A549 (cell line): ENCODE measurements around the gene PDSS2. TPM values are rescaled to one million over a fixed set of nuclear protein-coding genes. Genes with fewer than 3 reads are reported as not detected.
A peak's percentile ranks its signal among the peaks of the same experiment; 100 is the strongest.

Experiments used
- ATAC-seq, 2 experiments: fragments of 200-7000 bp in 1 of 2; fragments of >200 bp in 1 of 2; cut with Nextera tagmentation in 1 of 2; cut with Tn5 transposase in 1 of 2; 3 replicates each; pipeline versions ENCODE4 v1.8.0 to v1.9.1; 2018 to 2020; ENCODE audit warnings: mild to moderate bottlenecking in 1 of 2, moderate library complexity in 1 of 2
- CTCF ChIA-PET: fragments of 300-600 bp; sonication (Branson Sonifier 250); formaldehyde crosslinking; extraction: SDS; loops from one replicate; lab custom pipeline; 2021; ENCODE audit warnings: antibody characterized with exemption, inconsistent platforms; lab: Yijun Ruan, JAX
- POLR2A ChIA-PET: fragments of 350-600 bp; formaldehyde crosslinking; extraction: SDS; loops from one replicate; lab custom pipeline; 2021; ENCODE audit warnings: antibody characterized with exemption, inconsistent platforms; lab: Yijun Ruan, JAX
- DNase-seq, 2 experiments: peaks; one replicate each; pipeline versions ENCODE4 v3.0.0 to v3.0.0-alpha.2; 2011 to 2016; ENCODE audit warnings: low read depth in 1 of 2, low spot score in 1 of 2
- FAIRE-seq: peaks from 2 replicates; lab custom pipeline; 2011; peaks lifted over from hg19 to GRCh38; lab: Jason Lieb, UNC
- H3K27ac ChIP-seq, 2 experiments: fragments of >200 bp; sonication (Bioruptor Twin); formaldehyde crosslinking; 3 replicates each; pipeline ENCODE4 v1.5.1; 2016 to 2017
- H3K4me1 ChIP-seq: fragments of >200 bp; sonication (Bioruptor Twin); formaldehyde crosslinking; 3 replicates; pipeline ENCODE4 v1.6.1; 2016
- H3K4me2 ChIP-seq: fragments of >200 bp; sonication (Bioruptor Twin); formaldehyde crosslinking; 3 replicates; pipeline ENCODE4 v1.6.1; 2016
- H3K4me3 ChIP-seq: fragments of >200 bp; sonication (Bioruptor Twin); formaldehyde crosslinking; 3 replicates; pipeline ENCODE4 v1.5.1; 2016
- H3K9me3 ChIP-seq: fragments of >200 bp; sonication (Bioruptor Twin); formaldehyde crosslinking; 3 replicates; pipeline ENCODE4 v1.6.1; 2016
- CEBPB ChIP-seq, 2 experiments: fragments of >200 bp in 1 of 2; sonication (Bioruptor Twin) in 1 of 2; formaldehyde crosslinking in 1 of 2; IDR thresholded peaks; 2 replicates each; pipeline ENCODE4 v1.6.1; 2012 to 2016
- EHF ChIP-seq: fragments of 250-450 bp; sonication (Bioruptor Pico); IDR thresholded peaks from 2 replicates; pipeline ENCODE4 v1.5.0; 2020; ENCODE audit warnings: mild to moderate bottlenecking
- FOSB ChIP-seq: fragments of 250-450 bp; sonication (Bioruptor Pico); IDR thresholded peaks from 2 replicates; pipeline ENCODE4 v1.5.0; 2020; ENCODE audit warnings: mild to moderate bottlenecking, moderate library complexity
- HOXB5 ChIP-seq: fragments of 250-450 bp; sonication (Bioruptor Pico); IDR thresholded peaks from 2 replicates; pipeline ENCODE4 v1.5.0; 2020; ENCODE audit warnings: mild to moderate bottlenecking, moderate library complexity
- JUNB ChIP-seq: fragments of >200 bp; sonication (Bioruptor Twin); formaldehyde crosslinking; IDR thresholded peaks from 2 replicates; pipeline ENCODE4 v1.6.1; 2016
- KDM1A ChIP-seq: fragments of 200-600 bp; sonication (generic); IDR thresholded peaks from 2 replicates; pipeline ENCODE4 v1.6.1; 2016; ENCODE audit warnings: low read depth, mild to moderate bottlenecking
- MYC ChIP-seq: IDR thresholded peaks from 2 replicates; pipeline ENCODE4 v1.6.1; 2012; ENCODE audit warnings: mild to moderate bottlenecking, inconsistent platforms, low read length, improper control_type of control experiment, borderline replicate concordance
- NFE2L2 ChIP-seq: fragments of 150-350 bp; conservative IDR thresholded peaks from 2 replicates; pipeline ENCODE4 v1.6.1; 2014; ENCODE audit warnings: low read length
- PHF8 ChIP-seq: fragments of 200-600 bp; sonication (generic); IDR thresholded peaks from 2 replicates; pipeline ENCODE4 v1.6.1; 2016; ENCODE audit warnings: low read depth, mild to moderate bottlenecking, antibody characterized with exemption, moderate library complexity, borderline replicate concordance
- POLR2AphosphoS2 ChIP-seq: conservative IDR thresholded peaks from 2 replicates; pipeline ENCODE4 v1.6.1; 2012; ENCODE audit warnings: low read length, improper control_type of control experiment, inconsistent platforms
- RAD21 ChIP-seq, 2 experiments: fragments of >200 bp in 1 of 2; sonication (Bioruptor Twin) in 1 of 2; formaldehyde crosslinking in 1 of 2; IDR thresholded peaks in 1 of 2; conservative IDR thresholded peaks in 1 of 2; 2 replicates in 1 of 2; 3 replicates in 1 of 2; pipeline ENCODE4 v1.6.1; 2012 to 2018; ENCODE audit warnings: inconsistent platforms in 1 of 2
- RFX5 ChIP-seq: fragments of 450-650 bp; IDR thresholded peaks from 2 replicates; pipeline ENCODE4 v1.7.1; 2014; ENCODE audit warnings: antibody characterized with exemption, mild to moderate bottlenecking, moderate library complexity
- RNF2 ChIP-seq: fragments of 200-600 bp; sonication (generic); IDR thresholded peaks from 2 replicates; pipeline ENCODE4 v1.6.1; 2016; ENCODE audit warnings: low read depth, mild to moderate bottlenecking, antibody characterized with exemption, moderate library complexity, borderline replicate concordance
- SMC3 ChIP-seq: fragments of >200 bp; sonication (Bioruptor Twin); formaldehyde crosslinking; IDR thresholded peaks from 3 replicates; pipeline ENCODE4 v1.6.1; 2018; ENCODE audit warnings: inconsistent platforms
- SREBF2 ChIP-seq: fragments of 450-650 bp; IDR thresholded peaks from 2 replicates; pipeline ENCODE4 v1.6.1; 2014; ENCODE audit warnings: mild to moderate bottlenecking, moderate library complexity
- WGBS: methylation state at CpG from one replicate; pipeline ENCODE4 v1.1.6; 2017; ENCODE audit errors: missing lambda C conversion rate; 5-methylcytosine and 5-hydroxymethylcytosine counted together
- polyA plus RNA-seq, 4 experiments: library from polyadenylated mRNA; depleted of rRNA in 3 of 4; stranded (reverse); fragments of >200 nt; fragmentation: RNase III in 1 of 4; extraction: RNeasy Plus Mini Kit Qiagen cat#74134 plus additional on column Dnase treatment in 1 of 4; gene quantifications; 2 replicates in 3 of 4; 3 replicates in 1 of 4; pipeline ENCODE4 v1.2.3, GENCODE V29; 2011 to 2017
- TF ChIP-seq, protein P1 (sequence below): fragments of 450-650 bp; IDR thresholded peaks from 2 replicates; pipeline ENCODE4 v1.6.1; 2014; ENCODE audit warnings: antibody characterized with exemption
- TF ChIP-seq, protein P2 (sequence below): IDR thresholded peaks from 2 replicates; pipeline ENCODE4 v1.6.1; 2012
- TF ChIP-seq, protein P3 (sequence below): fragments of 250-450 bp; sonication (Bioruptor Pico); IDR thresholded peaks from 2 replicates; pipeline ENCODE4 v1.5.0; 2020; ENCODE audit warnings: low read depth, mild to moderate bottlenecking, moderate library complexity
- TF ChIP-seq, protein P4 (sequence below): IDR thresholded peaks from 2 replicates; pipeline ENCODE4 v1.6.1; 2012; ENCODE audit warnings: low read depth, borderline replicate concordance
- TF ChIP-seq, protein P5 (sequence below): fragments of >200 bp; sonication (Bioruptor Twin); formaldehyde crosslinking; IDR thresholded peaks from 2 replicates; pipeline ENCODE4 v1.6.1; 2016

PDSS2 gene
- polyA plus RNA-seq, 2 of the 4 experiments (the other 2 are of a cell fraction), result 7.2 to 17.3 TPM

DNA sequence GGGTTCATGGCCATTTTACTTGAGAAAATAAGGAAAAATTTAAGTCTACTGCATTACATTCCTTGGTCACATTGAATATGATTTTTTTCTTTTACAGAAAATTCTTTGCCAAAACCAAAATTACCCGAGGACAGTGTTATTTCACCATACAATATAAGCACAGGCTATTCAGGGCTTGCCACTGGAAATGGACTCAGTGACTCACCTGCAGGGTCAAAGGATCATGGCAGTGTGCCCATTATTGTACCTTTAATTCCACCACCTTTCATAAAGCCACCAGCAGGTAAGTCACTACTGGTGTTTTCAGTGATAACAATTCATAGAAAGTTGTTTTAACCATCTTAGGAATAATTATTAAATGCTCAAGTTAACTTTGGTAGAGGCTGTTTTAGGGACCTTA is 46.8 kb upstream of the PDSS2 start:
- TF ChIP-seq FOSB (CRISPR knock-in tag) (no peak), POLR2AphosphoS2 (no peak), RAD21 (conservative IDR thresholded peaks at IDR 0.05 in 1 of 2, IDR thresholded peaks at IDR 0.05 in 1 of 2) (no peak), MYC (no peak), HOXB5 (CRISPR knock-in tag) (no peak), SREBF2 (no peak), RFX5 (no peak), PHF8 (no peak), KDM1A (no peak), JUNB (no peak), RNF2 (no peak), SMC3 (no peak), EHF (CRISPR knock-in tag) (no peak), CEBPB (IDR thresholded peaks at IDR 0.05) (no peak)
- TF ChIP-seq, protein P1, sequence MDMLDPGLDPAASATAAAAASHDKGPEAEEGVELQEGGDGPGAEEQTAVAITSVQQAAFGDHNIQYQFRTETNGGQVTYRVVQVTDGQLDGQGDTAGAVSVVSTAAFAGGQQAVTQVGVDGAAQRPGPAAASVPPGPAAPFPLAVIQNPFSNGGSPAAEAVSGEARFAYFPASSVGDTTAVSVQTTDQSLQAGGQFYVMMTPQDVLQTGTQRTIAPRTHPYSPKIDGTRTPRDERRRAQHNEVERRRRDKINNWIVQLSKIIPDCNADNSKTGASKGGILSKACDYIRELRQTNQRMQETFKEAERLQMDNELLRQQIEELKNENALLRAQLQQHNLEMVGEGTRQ, result no peak
- TF ChIP-seq, protein P2, sequence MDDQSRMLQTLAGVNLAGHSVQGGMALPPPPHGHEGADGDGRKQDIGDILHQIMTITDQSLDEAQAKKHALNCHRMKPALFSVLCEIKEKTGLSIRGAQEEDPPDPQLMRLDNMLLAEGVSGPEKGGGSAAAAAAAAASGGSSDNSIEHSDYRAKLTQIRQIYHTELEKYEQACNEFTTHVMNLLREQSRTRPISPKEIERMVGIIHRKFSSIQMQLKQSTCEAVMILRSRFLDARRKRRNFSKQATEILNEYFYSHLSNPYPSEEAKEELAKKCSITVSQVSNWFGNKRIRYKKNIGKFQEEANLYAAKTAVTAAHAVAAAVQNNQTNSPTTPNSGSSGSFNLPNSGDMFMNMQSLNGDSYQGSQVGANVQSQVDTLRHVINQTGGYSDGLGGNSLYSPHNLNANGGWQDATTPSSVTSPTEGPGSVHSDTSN, result no peak
- TF ChIP-seq, protein P3, sequence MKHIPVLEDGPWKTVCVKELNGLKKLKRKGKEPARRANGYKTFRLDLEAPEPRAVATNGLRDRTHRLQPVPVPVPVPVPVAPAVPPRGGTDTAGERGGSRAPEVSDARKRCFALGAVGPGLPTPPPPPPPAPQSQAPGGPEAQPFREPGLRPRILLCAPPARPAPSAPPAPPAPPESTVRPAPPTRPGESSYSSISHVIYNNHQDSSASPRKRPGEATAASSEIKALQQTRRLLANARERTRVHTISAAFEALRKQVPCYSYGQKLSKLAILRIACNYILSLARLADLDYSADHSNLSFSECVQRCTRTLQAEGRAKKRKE (CRISPR knock-in tag), result no peak
- TF ChIP-seq, protein P4, sequence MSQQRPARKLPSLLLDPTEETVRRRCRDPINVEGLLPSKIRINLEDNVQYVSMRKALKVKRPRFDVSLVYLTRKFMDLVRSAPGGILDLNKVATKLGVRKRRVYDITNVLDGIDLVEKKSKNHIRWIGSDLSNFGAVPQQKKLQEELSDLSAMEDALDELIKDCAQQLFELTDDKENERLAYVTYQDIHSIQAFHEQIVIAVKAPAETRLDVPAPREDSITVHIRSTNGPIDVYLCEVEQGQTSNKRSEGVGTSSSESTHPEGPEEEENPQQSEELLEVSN, result no peak
- TF ChIP-seq, protein P5, sequence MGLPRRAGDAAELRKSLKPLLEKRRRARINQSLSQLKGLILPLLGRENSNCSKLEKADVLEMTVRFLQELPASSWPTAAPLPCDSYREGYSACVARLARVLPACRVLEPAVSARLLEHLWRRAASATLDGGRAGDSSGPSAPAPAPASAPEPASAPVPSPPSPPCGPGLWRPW, result no peak
- WGBS, result 25% methylated on average over 1 of the region's 1 CpG
- DNase-seq (no peak), FAIRE-seq (no peak), ATAC-seq (no peak)
- Histone ChIP-seq H3K9me3 (no peaks in the 10 kb centered on the region), H3K4me1 (no peaks in the 10 kb centered on the region), H3K27ac (no peak overlapping the region), H3K4me2 (no peak overlapping the region), H3K4me3 (no peak overlapping the region)
- ChIA-PET POLR2A (no interaction called here), CTCF (no interaction called here)

DNA sequence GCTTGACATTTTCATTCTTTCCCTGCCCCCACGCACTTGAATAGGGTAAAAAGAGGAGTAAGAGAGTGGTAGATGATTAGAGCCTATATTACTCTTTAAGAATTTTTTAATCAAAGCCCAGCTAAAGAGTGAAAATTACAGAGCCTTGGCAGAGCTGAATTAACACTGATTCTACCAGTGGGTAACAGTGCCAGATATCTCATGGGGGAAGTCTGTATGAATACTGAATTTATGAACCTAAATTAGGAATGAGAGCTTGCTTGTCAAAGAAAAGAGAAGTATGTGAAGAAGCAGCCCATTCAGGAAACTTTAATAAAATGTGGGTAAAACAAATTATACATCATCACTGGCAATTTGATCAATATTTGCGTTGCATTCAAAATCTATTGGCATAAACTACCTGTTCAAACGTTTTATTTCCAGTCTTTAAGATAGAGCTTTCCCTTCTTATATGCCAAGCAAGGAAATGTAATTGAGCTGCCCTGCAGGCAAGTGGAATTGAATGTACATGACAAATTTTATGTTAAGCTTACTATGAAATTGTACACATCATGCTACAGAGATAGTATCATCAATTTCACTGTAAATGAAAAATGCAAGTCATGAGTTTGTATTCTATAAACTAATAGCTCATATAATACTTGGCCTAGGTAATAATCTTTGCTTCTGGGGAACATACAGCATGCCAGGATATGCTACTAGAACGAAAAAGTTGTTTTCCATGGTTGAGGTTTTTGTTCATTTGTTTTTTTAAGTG is 45.1 kb upstream of the PDSS2 start:
- H3K4me3 ChIP-seq, result no peak overlapping the region
- ChIA-PET POLR2A (no interaction called here), CTCF (no interaction called here)
- H3K4me1 ChIP-seq, result no peaks in the 10 kb centered on the region
- H3K9me3 ChIP-seq, result no peaks in the 10 kb centered on the region
- TF ChIP-seq, protein P3 (CRISPR knock-in tag), result no peak
- peak; percentile 67 for TF ChIP-seq NFE2L2
- H3K27ac ChIP-seq, result no peak overlapping the region
- ATAC-seq, result no peak
- WGBS, result 39% methylated on average over 4 of the region's 4 CpGs
- no peak for DNase-seq
- no peak overlapping the region for H3K4me2 ChIP-seq
- FAIRE-seq, result no peak
